SH-SY5Y (cell line): ENCODE measurements around the gene SLC1A2.

Experiments used
- GATA2 ChIP-seq: IDR thresholded peaks from 2 replicates; pipeline ENCODE4 v1.6.1; 2011; ENCODE audit warnings: mild to moderate bottlenecking, low read depth, low read length
- GATA3 ChIP-seq: IDR thresholded peaks from 2 replicates; pipeline ENCODE4 v1.6.1; 2011; ENCODE audit warnings: low read depth, mild to moderate bottlenecking, low read length, moderate library complexity

SLC1A2 gene

DNA sequence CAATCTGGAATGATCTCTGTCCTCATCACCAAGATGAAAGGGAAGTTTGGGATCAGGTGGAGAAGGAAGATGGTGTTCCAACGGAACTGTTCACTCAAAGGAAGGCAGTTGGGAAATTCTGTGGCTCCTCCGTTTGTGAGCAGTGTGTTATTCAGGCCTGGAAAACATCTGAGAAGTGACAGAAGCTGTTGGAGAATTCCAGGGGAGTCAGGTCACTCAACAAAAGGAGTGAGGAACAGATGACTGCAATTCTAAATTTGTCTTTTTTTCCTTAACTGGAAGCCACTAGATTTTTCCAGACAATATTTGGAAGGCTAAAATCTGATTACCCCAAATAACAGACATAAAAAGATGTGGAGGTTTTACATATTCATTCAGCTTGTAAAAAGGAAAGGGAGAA is 172.6 kb downstream of the SLC1A2 start:
- TF ChIP-seq GATA2 (no peak), GATA3 (no peak)

DNA sequence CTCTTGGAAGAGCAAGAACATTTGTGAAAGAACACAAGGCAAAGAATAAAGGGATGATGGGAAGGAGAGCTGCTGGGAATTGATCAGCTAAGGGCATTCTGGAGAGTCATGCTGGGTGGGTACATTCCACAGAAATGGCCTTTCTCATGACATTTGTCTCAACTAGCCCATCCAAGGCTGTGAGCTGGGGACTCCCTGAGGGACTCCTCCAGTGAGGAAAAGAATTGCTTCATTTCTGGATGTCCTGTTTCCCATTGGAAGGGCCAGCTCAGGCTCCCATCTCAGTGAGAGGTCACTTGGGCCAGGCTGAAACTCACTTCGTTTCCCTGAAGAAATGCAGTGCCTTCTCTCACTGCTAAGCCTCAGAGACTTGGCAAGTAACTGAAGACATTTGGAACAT is 173.6 kb downstream of the SLC1A2 start:
- TF ChIP-seq GATA3 (no peak), GATA2 (no peak)

DNA sequence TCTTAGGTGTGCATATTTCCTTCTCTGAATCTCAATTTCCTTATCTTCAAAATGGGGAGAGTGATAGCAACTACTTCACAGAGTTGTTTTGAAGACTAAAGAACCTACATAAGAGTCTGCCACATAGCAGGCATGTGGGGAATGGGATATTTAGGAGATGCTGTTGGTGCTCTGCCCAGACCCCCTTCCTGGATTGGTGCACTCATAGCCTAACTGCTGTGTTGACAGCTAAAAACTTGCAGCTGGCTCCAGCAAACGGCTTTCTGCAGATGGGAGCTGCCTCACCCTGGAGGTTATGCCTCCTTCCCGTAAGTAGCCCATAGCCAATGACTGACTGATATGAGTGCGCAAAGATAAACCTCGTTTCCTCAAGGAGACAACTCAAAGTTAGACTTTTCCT is 174.3 kb downstream of the SLC1A2 start:
- TF ChIP-seq GATA2 (no peak), GATA3 (no peak)

DNA sequence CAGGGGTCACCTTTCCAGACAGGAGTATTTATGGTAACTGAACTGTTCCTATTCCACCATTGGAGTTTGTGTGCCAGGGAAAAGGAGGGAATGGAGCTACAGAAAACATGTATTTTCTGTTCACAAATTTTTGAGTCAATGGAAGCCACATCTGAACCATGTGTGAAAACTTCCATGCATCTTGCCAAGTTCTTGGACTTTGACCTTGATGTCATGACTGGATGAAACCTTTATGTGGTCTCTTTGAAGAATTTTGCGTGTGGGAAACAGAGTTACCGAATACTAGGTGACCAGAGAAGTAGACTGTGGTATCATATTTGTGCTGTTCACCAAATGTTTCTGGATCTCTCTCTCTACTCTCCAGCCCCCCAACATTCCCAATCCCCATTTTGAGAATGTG is 175.6 kb downstream of the SLC1A2 start:
- TF ChIP-seq GATA2 (no peak), GATA3 (no peak)

DNA sequence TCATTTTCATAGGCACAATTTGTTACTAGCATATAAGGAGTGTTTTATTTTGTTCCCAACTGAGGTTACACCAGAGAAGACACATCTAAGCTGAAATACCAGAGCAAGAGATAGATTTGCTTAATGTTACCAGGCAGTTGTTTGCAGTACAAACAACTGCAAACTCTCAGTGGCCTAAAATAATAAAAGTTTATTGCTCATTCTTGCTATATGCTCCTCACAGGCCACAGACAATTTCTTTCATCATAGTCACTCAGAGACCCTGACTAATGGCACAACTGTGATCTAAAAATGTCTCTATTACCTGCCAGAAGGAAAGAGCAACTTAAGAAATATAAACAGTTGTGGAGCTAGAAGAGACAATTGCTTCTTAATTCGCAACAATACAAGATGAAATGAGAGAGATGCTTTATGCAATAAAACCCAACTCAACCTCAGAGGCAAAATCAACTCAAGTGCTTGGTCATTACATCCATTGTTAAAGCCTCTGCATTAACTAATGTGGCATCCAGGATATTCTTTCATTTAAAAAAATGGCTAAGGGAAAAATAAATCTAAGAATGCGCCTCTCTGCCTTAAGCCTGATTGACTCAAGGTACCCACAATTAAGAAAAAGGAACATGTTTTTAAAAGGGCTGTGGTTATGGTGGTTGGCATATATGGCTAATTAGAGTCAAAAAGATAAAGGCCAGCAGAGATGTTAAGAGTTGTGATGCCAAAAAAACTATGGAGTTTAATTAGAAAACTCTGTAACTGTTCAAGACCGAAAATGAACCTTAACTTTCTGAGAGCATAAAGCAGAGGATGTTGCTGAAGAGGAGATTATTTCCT is 176.7 kb downstream of the SLC1A2 start:
- TF ChIP-seq GATA3 (no peak), GATA2 (no peak)

GRCh38 chr11:35241531-35241930 is 177.8 kb downstream of the SLC1A2 start:
- TF ChIP-seq GATA2 (no peak), GATA3 (no peak)

- TF ChIP-seq GATA3 (no peak), GATA2 (no peak)
These were observed 178.3 kb downstream of the SLC1A2 start for GRCh38 chr11:35241083-35241482.

DNA sequence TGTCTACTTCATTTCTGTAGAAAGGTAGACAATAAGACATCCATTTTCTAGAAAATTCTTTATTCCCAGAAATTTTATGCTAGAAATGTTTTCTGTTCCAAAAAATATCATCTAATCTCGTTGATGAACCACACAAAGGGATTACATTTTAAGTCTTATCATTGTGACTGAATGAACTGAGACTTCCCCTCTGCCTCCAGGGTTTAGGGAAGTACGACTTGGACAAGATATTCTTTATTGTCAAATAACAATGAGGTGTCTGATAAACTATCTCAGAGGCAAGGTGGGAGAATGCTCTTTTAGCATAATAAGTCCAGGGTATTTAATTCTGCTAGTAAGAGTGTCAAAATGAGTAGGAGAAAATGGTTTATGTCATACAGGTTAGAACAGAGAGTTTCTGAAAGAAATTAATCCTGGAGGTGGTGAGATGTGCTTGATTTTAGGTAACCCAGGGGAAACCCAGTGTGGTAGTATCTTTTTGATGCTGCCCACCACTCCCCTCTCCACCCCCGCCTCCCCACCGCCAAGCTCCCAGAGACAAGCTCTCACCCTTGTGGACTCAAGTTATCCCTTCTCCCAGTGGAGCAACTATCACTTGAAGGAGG is 179.8 kb downstream of the SLC1A2 start:
- TF ChIP-seq GATA3 (no peak), GATA2 (no peak)

- TF ChIP-seq GATA2, result no peak
- no peak for TF ChIP-seq GATA3
These were observed 180.5 kb downstream of the SLC1A2 start for GRCh38 chr11:35238882-35239281.

DNA sequence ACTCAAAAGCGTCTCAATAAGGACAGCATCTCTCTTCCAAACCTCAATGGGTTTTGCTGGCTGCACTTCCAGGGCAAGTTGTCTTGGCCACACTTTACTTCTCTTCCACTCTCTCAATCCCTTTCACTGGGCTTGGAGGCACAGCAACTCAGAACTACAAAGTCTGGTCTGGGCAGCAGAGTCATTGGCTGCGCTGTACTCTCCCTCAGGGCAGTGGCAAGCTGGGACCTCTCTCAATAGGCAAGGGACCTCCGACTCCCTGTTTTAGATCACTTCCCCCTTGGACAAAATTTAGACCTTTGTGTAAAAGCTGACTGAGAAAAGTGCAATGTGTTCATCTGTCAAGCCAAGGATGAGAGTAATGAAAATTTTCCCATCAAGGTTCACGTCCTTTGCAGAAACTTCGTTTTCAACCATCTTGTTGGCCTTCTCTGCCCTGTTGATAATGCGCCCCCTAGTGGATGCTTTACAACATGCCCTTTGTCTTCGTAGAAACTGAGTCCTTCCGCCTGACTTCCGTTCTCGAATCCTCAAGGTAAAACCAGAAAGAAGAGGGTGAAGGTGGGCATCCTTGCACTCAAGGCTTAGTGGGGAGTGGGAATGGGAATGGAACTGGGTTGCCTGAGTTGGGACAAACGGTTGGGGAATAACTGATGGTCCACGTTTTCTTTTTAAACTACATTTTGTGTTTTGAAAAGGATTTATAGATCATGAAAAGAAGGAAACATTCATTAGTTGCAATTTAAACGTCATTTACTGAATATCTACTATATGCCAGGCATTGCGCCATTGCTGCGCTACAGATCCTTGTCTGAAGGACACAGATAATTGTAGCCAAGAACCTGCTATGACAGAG is 181.3 kb downstream of the SLC1A2 start:
- TF ChIP-seq GATA2, result no peak
- no peak for TF ChIP-seq GATA3

- TF ChIP-seq GATA2, result no peak
- TF ChIP-seq GATA3, result no peak
These were observed 182.0 kb downstream of the SLC1A2 start for GRCh38 chr11:35237351-35237750.

DNA sequence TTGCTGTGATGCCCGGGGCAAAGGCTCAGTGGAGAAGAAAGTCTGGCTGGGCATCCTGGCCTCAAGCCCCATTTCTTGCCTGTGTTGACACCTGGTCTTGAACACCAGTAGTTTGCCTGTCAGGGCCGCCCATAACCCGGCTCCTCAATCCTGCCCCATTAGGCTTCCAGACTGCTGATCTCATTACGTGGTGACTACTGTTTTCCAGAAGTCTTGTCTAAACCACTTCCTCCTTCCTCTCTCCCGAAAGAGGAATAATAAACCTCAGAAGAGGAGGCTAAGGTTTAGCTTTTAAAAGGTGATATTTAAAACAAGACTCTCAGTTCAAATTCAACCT is 182.7 kb downstream of the SLC1A2 start:
- no peak for TF ChIP-seq GATA2
- TF ChIP-seq GATA3, result no peak

DNA sequence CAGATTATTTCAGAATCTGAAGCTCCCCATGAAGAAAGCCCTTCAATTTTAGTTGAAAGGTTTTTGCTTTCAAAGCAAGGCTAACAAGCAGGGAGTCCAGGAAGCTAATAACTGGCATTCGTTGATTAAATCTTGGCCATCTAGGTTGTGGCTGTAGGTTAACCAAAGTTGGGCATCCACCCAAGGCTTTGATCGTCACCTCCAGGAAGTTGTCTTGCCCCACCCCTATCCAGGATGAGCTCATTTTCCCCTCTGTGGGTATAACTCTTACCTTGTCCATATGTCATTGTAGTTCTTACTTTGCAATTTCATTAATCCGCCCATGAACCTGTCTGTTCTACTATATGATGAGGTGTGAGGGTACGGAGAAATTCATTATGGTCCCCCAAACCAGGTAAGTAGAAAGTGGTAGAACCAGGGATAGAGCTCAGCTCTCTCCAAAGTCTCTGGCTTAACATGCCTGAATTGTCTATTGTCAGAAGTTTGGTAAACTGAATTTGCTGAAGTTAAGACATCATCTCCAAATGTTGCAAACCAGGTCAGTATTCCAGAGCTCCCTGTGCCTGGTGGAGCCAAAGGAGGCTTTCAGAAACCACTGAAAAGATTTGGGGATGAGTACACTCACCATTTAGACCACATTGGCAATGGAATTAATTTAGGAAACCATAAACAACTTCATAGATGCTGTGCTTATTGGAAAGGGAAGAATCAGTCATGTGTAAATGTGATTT is 183.3 kb downstream of the SLC1A2 start:
- no peak for TF ChIP-seq GATA3
- no peak for TF ChIP-seq GATA2

DNA sequence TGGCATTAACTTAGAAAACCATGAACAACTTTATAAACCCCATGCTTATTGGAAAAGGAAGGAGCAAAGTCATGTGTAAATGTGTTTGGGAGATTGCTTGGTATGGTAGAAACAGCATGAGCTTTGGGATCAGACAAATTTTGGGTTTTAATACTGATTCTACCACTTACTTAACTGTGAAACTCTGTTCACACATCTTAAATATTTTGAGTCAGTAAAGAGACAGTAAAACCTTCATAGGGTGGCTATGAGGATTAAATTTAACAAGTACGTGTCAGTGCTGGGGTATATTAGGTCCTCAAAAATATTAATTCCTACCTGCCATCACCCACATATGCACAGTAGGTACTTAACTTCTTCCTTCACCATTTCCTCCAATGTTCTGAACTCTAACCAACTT is 183.9 kb downstream of the SLC1A2 start:
- TF ChIP-seq GATA2, result no peak
- TF ChIP-seq GATA3, result no peak
